SU-DHL-6 (cell line): ENCODE data around the gene TNS3.

Experiments used
- H2AFZ ChIP-seq: fragments of 200-600 bp; sonication (generic); 2 replicates; pipeline ENCODE4 v1.6.1; 2014; ENCODE audit warnings: low read depth, mild to moderate bottlenecking, moderate library complexity, mixed read lengths, antibody characterized with exemption, low read length; ENCODE audit not compliant: severe bottlenecking
- H3F3A ChIP-seq: fragments of 200-600 bp; shearing (Covaris generic); 2 replicates; pipeline ENCODE4 v1.6.0; 2016; ENCODE audit warnings: antibody characterized with exemption, mild to moderate bottlenecking; ENCODE audit not compliant: insufficient read depth
- H3K27ac ChIP-seq: fragments of 200-600 bp; sonication (generic); 2 replicates; pipeline ENCODE4 v1.5.1; 2016; ENCODE audit warnings: low read depth, mild to moderate bottlenecking, low read length, moderate library complexity, mixed read lengths
- H3K27me3 ChIP-seq: fragments of 200-600 bp; sonication (generic), shearing (Covaris generic); 2 replicates; pipeline ENCODE4 v1.6.0; 2014; ENCODE audit warnings: mild to moderate bottlenecking, low read length
- H3K36me3 ChIP-seq: fragments of 200-600 bp; sonication (generic); 2 replicates; pipeline ENCODE4 v1.6.1; 2014; ENCODE audit warnings: mild to moderate bottlenecking, low read length, mixed read lengths
- H3K4me2 ChIP-seq: fragments of 300-600, 200-600 bp; shearing (Covaris generic), sonication (generic); 2 replicates; pipeline ENCODE4 v1.6.0; 2014; ENCODE audit warnings: low read length, low read depth, mild to moderate bottlenecking; ENCODE audit not compliant: poor library complexity, severe bottlenecking
- H3K4me3 ChIP-seq: fragments of 200-600 bp; sonication (generic); 2 replicates; pipeline ENCODE4 v1.5.1; 2014; ENCODE audit warnings: antibody characterized with exemption, low read length, mild to moderate bottlenecking, mixed read lengths; ENCODE audit not compliant: insufficient read depth, poor library complexity, severe bottlenecking
- H3K79me2 ChIP-seq: fragments of 200-600 bp; sonication (generic); 2 replicates; pipeline ENCODE4 v1.6.1; 2014; ENCODE audit warnings: mild to moderate bottlenecking, low read length, moderate library complexity; ENCODE audit not compliant: insufficient read depth
- H3K9ac ChIP-seq: fragments of 200-600 bp; sonication (generic); 2 replicates; pipeline ENCODE4 v1.7.0; 2014; ENCODE audit warnings: mild to moderate bottlenecking, low read length
- H3K9me2 ChIP-seq: fragments of 200-600 bp; sonication (generic); replicated peaks from 2 replicates; pipeline ENCODE4 v1.6.1; 2014; ENCODE audit warnings: low read length; ENCODE audit not compliant: insufficient read depth
- H3K9me3 ChIP-seq: fragments of 200-600 bp; sonication (generic); 2 replicates; pipeline ENCODE4 v1.6.1; 2014; ENCODE audit warnings: low read length, mixed read lengths; ENCODE audit not compliant: insufficient read depth
- H4K20me1 ChIP-seq: fragments of 200-600 bp; sonication (generic); 2 replicates; pipeline ENCODE4 v1.6.1; 2014; ENCODE audit warnings: low read depth, mild to moderate bottlenecking, antibody characterized with exemption, low read length, moderate library complexity, mixed read lengths
- EZH2phosphoT487 ChIP-seq: fragments of 200-600 bp; sonication (generic), shearing (Covaris generic); conservative IDR thresholded peaks from 2 replicates; pipeline ENCODE4 v1.6.1; 2018; ENCODE audit warnings: mild to moderate bottlenecking, antibody characterized with exemption, low read length, moderate library complexity, mixed read lengths
- TF ChIP-seq, protein P1 (sequence below): fragments of 200-600 bp; sonication (generic); IDR thresholded peaks from one replicate; pipeline ENCODE4 v1.5.1; 2017; ENCODE audit warnings: antibody characterized with exemption, mild to moderate bottlenecking, low read length, moderate library complexity; ENCODE audit not compliant: insufficient read depth, poor library complexity, severe bottlenecking

Gene TNS3

GRCh38 chr7:47580811-47581331, 1.0 kb downstream of the TNS3 start:
- Histone ChIP-seq H3K27me3 (no peaks in the 10 kb centered on the region), H3K9me3 (no peaks in the 10 kb centered on the region), H3K4me2 (peak overlapping the region; percentile 81), H3K79me2 (peaks cover 56% of the 10 kb centered on the region), H3F3A (peaks cover 31% of the 10 kb centered on the region), H4K20me1 (no peaks in the 10 kb centered on the region), H2AFZ (no peak overlapping the region), H3K9me2 (no peaks in the 10 kb centered on the region), H3K9ac (peak overlapping the region; percentile 83), H3K4me3 (peak overlapping the region; percentile 77), H3K27ac (peak overlapping the region; percentile 69), H3K36me3 (no peaks in the 10 kb centered on the region)
- TF ChIP-seq EZH2phosphoT487: no peak
- TF ChIP-seq, protein P1, sequence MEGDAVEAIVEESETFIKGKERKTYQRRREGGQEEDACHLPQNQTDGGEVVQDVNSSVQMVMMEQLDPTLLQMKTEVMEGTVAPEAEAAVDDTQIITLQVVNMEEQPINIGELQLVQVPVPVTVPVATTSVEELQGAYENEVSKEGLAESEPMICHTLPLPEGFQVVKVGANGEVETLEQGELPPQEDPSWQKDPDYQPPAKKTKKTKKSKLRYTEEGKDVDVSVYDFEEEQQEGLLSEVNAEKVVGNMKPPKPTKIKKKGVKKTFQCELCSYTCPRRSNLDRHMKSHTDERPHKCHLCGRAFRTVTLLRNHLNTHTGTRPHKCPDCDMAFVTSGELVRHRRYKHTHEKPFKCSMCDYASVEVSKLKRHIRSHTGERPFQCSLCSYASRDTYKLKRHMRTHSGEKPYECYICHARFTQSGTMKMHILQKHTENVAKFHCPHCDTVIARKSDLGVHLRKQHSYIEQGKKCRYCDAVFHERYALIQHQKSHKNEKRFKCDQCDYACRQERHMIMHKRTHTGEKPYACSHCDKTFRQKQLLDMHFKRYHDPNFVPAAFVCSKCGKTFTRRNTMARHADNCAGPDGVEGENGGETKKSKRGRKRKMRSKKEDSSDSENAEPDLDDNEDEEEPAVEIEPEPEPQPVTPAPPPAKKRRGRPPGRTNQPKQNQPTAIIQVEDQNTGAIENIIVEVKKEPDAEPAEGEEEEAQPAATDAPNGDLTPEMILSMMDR: no peak

- H3K4me3 ChIP-seq: peak overlapping the region; percentile 77
- H3K4me2 ChIP-seq: peak overlapping the region; percentile 81
- no peak for TF ChIP-seq EZH2phosphoT487
- TF ChIP-seq, protein P1: no peak
- peak overlapping the region; percentile 69 for H3K27ac ChIP-seq
- no peaks in the 10 kb centered on the region for H3K9me2 ChIP-seq
- peak overlapping the region; percentile 83 for H3K9ac ChIP-seq
- peaks cover 60% of the 10 kb centered on the region for H3K79me2 ChIP-seq
- H3K36me3 ChIP-seq: no peaks in the 10 kb centered on the region
- H3F3A ChIP-seq: peaks cover 35% of the 10 kb centered on the region
- no peaks in the 10 kb centered on the region for H3K9me3 ChIP-seq
- H3K27me3 ChIP-seq: no peaks in the 10 kb centered on the region
- no peaks in the 10 kb centered on the region for H4K20me1 ChIP-seq
- H2AFZ ChIP-seq: no peak overlapping the region
Measured at GRCh38 chr7:47580175-47580706, 1.7 kb downstream of the TNS3 start.

DNA sequence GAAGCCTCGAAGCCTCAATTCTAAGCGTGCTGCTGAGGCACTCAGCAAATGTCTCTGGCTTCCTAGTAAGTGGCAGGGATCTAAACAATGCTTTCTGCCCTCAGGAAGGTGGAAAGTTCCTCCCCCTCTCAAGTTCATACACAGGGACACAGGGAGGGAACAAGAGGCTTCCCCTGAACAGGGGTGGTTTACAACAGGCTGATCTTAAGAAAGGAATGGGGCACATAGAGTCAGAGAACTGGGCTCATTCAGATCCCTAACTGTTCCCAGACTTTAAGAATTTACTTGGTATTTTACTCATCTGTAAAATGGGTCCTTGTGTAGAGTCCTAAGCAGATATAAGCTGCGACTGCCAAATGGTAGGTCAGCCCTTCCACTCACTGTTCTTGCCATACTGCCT, 2.5 kb downstream of the TNS3 start:
- Histone ChIP-seq H2AFZ (no peak overlapping the region), H3F3A (peaks cover 43% of the 10 kb centered on the region), H3K4me2 (peak overlapping the region; percentile 81), H3K27me3 (no peaks in the 10 kb centered on the region), H3K36me3 (no peaks in the 10 kb centered on the region), H3K4me3 (peak overlapping the region; percentile 77), H3K9me3 (no peaks in the 10 kb centered on the region), H3K9me2 (no peaks in the 10 kb centered on the region), H3K27ac (peak overlapping the region; percentile 69), H4K20me1 (no peaks in the 10 kb centered on the region), H3K79me2 (peaks cover 66% of the 10 kb centered on the region), H3K9ac (peak overlapping the region; percentile 83)
- no peak for TF ChIP-seq EZH2phosphoT487
- TF ChIP-seq, protein P1: no peak
